Activated CD8-positive, alpha-beta memory T cell treated with anti-CD3 and anti-CD28 coated beads, Interleukin-2, amount 10 ng/mL, durations not matched to agents 7 days and 5 days (primary cell): Measurements from ENCODE around the gene KAT6B. TPM values are rescaled to one million over a fixed set of nuclear protein-coding genes. Genes with fewer than 3 reads are reported as not detected.

ENCODE experiments used
- ATAC-seq: fragments of 150-1000 bp; cut with Tn5 transposase; one replicate; pipeline ENCODE4 v1.10.0; 2021; ENCODE audit warnings: moderate library complexity
- CTCF ChIA-PET: fragments of 350-600 bp; sonication (Branson Sonifier 250); formaldehyde crosslinking; loops from one replicate; lab custom pipeline; 2021; ENCODE audit warnings: antibody characterized with exemption; lab: Charles Lee
- DNase-seq: peaks from one replicate; pipeline ENCODE4 v3.0.0-alpha.2; 2020
- H3K27ac Mint-ChIP-seq: one replicate; pipeline ENCODE4 v1.8.0; 2021; ENCODE audit warnings: mild to moderate bottlenecking, mixed read lengths
- H3K27me3 Mint-ChIP-seq: one replicate; pipeline ENCODE4 v1.8.0; 2021; ENCODE audit warnings: mixed read lengths
- H3K36me3 Mint-ChIP-seq: one replicate; pipeline ENCODE4 v1.8.0; 2021; ENCODE audit warnings: mild to moderate bottlenecking, mixed read lengths
- H3K4me1 Mint-ChIP-seq: one replicate; pipeline ENCODE4 v1.8.0; 2021; ENCODE audit warnings: mixed read lengths
- H3K4me3 Mint-ChIP-seq: one replicate; pipeline ENCODE4 v1.8.0; 2021; ENCODE audit warnings: mild to moderate bottlenecking, moderate library complexity, mixed read lengths
- H3K9me3 Mint-ChIP-seq: one replicate; pipeline ENCODE4 v1.8.0; 2022; ENCODE audit warnings: low read depth, mixed read lengths
- total RNA-seq, 2 experiments: library from RNA; stranded (reverse); gene quantifications; one replicate each; pipeline ENCODE4 v1.2.3, GENCODE V29; 2021

The KAT6B gene
- total RNA-seq, 2 experiments from 2014 or later = 32.5 to 33.9 TPM

DNA sequence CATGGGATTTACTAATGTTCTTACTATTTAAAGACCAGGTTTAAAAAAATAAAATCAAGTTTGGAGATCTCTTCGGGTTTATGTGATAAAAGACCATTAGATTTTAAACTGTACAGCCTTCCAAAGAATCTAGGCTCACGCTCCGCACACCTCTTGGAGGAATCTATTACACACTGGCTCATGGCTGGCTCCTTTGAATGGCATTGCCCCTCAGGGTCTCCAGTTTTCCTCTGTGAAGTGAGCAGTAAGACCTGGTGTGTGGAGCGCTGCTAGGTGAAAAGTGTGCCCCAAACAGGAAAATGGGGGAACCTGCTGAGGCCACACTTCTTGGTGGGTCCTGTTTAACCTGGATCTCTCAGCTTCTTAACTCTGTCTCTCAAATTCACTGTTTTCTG lies 142.3 kb downstream of the KAT6B start:
- CTCF ChIA-PET = interaction anchor here (0.8 to 1.4 kb wide), 4 partner anchors 8 to 19 kb away, joined by 3 to 4 read pairs (median 3); no protein-coding TSS in a partner anchor
- H3K27me3 Mint-ChIP-seq = no peaks in the 10 kb centered on the region
- ATAC-seq (no peak), DNase-seq (no peak)
- no peak overlapping the region for H3K27ac Mint-ChIP-seq
- H3K9me3 Mint-ChIP-seq = no peaks in the 10 kb centered on the region
- peaks cover 19% of the 10 kb centered on the region for H3K36me3 Mint-ChIP-seq
- H3K4me3 Mint-ChIP-seq = no peak overlapping the region
- H3K4me1 Mint-ChIP-seq = peaks cover 20% of the 10 kb centered on the region

DNA sequence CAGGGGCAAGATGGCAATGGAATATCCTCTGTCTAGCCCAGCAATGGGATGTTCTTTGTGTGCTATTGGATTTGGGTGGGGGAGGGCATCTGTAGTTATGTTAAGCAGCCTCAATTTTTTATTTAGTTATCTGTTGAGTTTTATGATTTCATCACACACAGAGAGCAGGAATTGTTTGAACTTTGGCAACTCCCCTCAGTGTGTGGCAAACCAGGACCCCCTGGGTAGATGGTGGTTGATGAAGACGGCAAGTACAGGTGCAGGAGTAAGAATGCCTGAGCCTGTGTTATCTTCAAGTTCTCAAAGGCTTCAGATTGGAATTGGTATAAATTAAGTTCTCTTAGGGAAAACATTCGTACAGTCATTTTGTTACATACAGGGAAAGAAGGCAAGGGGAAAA lies 142.7 kb downstream of the KAT6B start:
- ATAC-seq (no peak), DNase-seq (no peak)
- no peak overlapping the region for H3K4me3 Mint-ChIP-seq
- peaks cover 18% of the 10 kb centered on the region for H3K4me1 Mint-ChIP-seq
- no peak overlapping the region for H3K27ac Mint-ChIP-seq
- no peaks in the 10 kb centered on the region for H3K27me3 Mint-ChIP-seq
- no peaks in the 10 kb centered on the region for H3K9me3 Mint-ChIP-seq
- H3K36me3 Mint-ChIP-seq = peaks cover 19% of the 10 kb centered on the region
- CTCF ChIA-PET = interaction anchor here (1.4 kb wide), 1 partner anchor 9 kb away, joined by 3 read pairs; no protein-coding TSS in a partner anchor

GRCh38 chr10:74969530-74969929 lies 143.1 kb downstream of the KAT6B start:
- Mint-ChIP-seq H3K27me3 (no peaks in the 10 kb centered on the region), H3K9me3 (no peaks in the 10 kb centered on the region), H3K4me3 (no peak overlapping the region), H3K36me3 (peaks cover 16% of the 10 kb centered on the region), H3K27ac (no peak overlapping the region), H3K4me1 (peaks cover 14% of the 10 kb centered on the region)
- CTCF ChIA-PET = no interaction called here
- DNase-seq (no peak), ATAC-seq (no peak)

GRCh38 chr10:74973741-74974392 lies 147.5 kb downstream of the KAT6B start:
- peaks cover 32% of the 10 kb centered on the region for H3K4me1 Mint-ChIP-seq
- no peak for ATAC-seq

DNA sequence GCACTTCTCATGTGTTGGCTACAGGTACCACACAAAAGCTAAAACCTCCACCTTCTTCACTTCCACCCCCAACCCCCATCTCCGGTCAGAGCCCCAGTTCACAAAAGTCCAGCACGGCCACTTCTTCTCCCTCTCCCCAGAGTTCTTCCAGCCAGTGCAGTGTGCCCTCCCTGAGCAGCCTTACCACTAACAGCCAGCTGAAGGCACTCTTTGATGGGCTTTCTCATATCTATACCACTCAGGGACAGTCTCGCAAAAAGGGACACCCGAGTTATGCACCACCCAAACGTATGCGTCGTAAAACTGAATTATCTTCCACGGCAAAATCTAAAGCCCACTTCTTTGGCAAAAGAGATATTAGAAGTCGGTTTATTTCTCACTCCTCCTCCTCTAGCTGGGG lies 149.4 kb downstream of the KAT6B start:
- CTCF ChIA-PET = interaction anchor here (1.2 kb wide), 1 partner anchor 8 kb away, joined by 3 read pairs; no protein-coding TSS in a partner anchor
- Mint-ChIP-seq H3K27me3 (no peaks in the 10 kb centered on the region), H3K9me3 (no peaks in the 10 kb centered on the region), H3K4me1 (peaks cover 30% of the 10 kb centered on the region), H3K4me3 (no peak overlapping the region), H3K36me3 (peaks cover 34% of the 10 kb centered on the region), H3K27ac (no peak overlapping the region)
- DNase-seq (no peak), ATAC-seq (no peak)

More at GRCh38 chr10:74973741-74974392, 147.5 kb downstream of the KAT6B start:
- CTCF ChIA-PET = interaction anchor here (0.8 to 1.2 kb wide), 2 partner anchors 34 to 76 kb away, joined by 3 to 4 read pairs; no protein-coding TSS in a partner anchor
- Mint-ChIP-seq H3K27ac (no peak overlapping the region), H3K36me3 (peaks cover 28% of the 10 kb centered on the region), H3K27me3 (no peaks in the 10 kb centered on the region), H3K9me3 (no peaks in the 10 kb centered on the region), H3K4me3 (no peak overlapping the region)
- DNase-seq = no peak

- no peaks in the 10 kb centered on the region for H3K9me3 Mint-ChIP-seq
- H3K27ac Mint-ChIP-seq = no peak overlapping the region
- H3K27me3 Mint-ChIP-seq = no peaks in the 10 kb centered on the region
- ATAC-seq = no peak
- peaks cover 30% of the 10 kb centered on the region for H3K4me1 Mint-ChIP-seq
- no peak overlapping the region for H3K4me3 Mint-ChIP-seq
- H3K36me3 Mint-ChIP-seq = peaks cover 34% of the 10 kb centered on the region
- DNase-seq = no peak
- CTCF ChIA-PET = interaction anchor here (0.8 to 1.4 kb wide), 4 partner anchors 8 to 28 kb away, joined by 3 to 5 read pairs (median 3); no protein-coding TSS in a partner anchor
These were observed 150.2 kb downstream of the KAT6B start for GRCh38 chr10:74976565-74976964.

- ATAC-seq (no peak), DNase-seq (no peak)
- CTCF ChIA-PET = interaction anchor here (0.8 to 1.4 kb wide), 4 partner anchors 8 to 27 kb away, joined by 3 to 5 read pairs (median 3); no protein-coding TSS in a partner anchor
- H3K36me3 Mint-ChIP-seq = peaks cover 35% of the 10 kb centered on the region
- H3K9me3 Mint-ChIP-seq = no peaks in the 10 kb centered on the region
- H3K4me1 Mint-ChIP-seq = peaks cover 32% of the 10 kb centered on the region
- H3K27me3 Mint-ChIP-seq = no peaks in the 10 kb centered on the region
- H3K4me3 Mint-ChIP-seq = peak overlapping the region; percentile 10
- peak overlapping the region; percentile 28 for H3K27ac Mint-ChIP-seq
These were observed 150.7 kb downstream of the KAT6B start for GRCh38 chr10:74977072-74977471.

- Mint-ChIP-seq H3K27me3 (no peaks in the 10 kb centered on the region), H3K27ac (peak overlapping the region; percentile 73), H3K36me3 (peaks cover 38% of the 10 kb centered on the region), H3K9me3 (no peaks in the 10 kb centered on the region), H3K4me1 (peaks cover 42% of the 10 kb centered on the region), H3K4me3 (peak overlapping the region; percentile 32)
- DNase-seq = peak; percentile 88
- peak; percentile 82 for ATAC-seq
- CTCF ChIA-PET = interaction anchor here (0.6 to 1.6 kb wide), 5 partner anchors 10 to 123 kb away, joined by 3 to 5 read pairs (median 3); no protein-coding TSS in a partner anchor
These were observed 151.8 kb downstream of the KAT6B start for GRCh38 chr10:74977913-74978847.

DNA sequence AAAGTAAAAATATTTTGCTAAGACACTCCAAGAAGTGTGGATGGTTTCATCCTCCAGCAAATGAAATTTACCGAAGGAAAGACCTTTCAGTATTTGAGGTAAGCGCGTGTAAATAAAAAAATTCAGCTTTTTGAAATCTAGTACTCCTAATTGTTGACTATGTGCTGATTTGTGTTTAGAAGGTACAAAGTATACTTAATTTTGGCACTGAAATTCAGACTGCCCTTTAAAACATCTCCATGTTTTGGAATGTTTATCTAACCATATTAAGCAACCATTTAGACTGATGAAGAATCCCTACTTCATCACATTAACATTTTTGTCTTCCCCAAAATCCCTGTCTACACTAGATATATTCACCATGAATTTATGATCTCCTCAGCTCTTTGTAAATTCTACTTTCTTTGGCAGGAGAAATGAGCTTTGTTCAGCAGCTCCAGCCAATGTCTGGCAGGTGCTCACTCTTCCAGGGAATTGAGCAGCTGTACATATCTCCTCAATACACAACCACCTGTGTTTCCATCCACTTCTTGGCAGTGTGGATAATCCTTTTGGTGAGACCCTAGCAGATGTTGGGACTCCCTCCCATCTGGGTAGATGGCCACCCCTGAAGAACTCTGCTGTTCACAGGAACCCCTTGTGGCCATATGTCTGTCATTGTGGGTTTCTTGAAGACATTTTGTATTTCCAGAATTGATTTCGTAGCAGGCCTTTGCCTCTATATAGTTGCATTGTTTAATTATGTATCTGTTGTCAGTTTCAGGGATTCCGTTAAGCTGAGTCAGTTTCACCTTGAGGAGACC lies 155.6 kb downstream of the KAT6B start:
- Mint-ChIP-seq H3K4me3 (no peak overlapping the region), H3K27ac (peak overlapping the region; percentile 61), H3K9me3 (no peaks in the 10 kb centered on the region), H3K4me1 (peaks cover 31% of the 10 kb centered on the region), H3K36me3 (peaks cover 32% of the 10 kb centered on the region), H3K27me3 (no peaks in the 10 kb centered on the region)
- CTCF ChIA-PET = interaction anchor here (1.0 to 1.4 kb wide), 3 partner anchors 10 to 83 kb away, joined by 3 to 4 read pairs (median 3); no protein-coding TSS in a partner anchor
- DNase-seq = no peak
- no peak for ATAC-seq

- Mint-ChIP-seq H3K27ac (peak overlapping the region; percentile 24), H3K36me3 (peaks cover 29% of the 10 kb centered on the region), H3K4me3 (no peak overlapping the region), H3K4me1 (peaks cover 28% of the 10 kb centered on the region), H3K27me3 (no peaks in the 10 kb centered on the region), H3K9me3 (no peaks in the 10 kb centered on the region)
- ATAC-seq (no peak), DNase-seq (no peak)
- CTCF ChIA-PET = interaction anchor here (1.4 kb wide), 1 partner anchor 10 kb away, joined by 3 read pairs; no protein-coding TSS in a partner anchor
These were observed 156.2 kb downstream of the KAT6B start for GRCh38 chr10:74982634-74982982.

DNA sequence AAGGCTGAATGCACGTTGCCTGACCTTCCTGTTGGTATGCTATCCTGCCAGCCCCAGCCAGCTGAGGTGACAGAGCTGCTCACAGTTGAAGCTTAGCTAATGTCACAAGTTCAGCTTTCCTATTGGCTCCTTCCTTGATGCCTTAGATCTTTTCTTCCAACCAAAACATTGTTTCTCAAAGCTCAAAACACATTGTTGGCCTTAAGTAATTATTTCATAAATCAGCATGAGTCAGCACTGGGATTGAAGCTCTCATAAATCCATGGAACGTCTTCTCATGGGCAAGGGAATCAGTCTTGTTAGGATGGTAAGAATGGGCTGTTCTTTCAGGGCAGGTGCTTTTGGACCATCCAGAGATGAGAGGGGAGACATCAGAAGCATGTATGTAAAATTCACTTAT lies 157.0 kb downstream of the KAT6B start:
- CTCF ChIA-PET = interaction anchor here (1.0 kb wide), 1 partner anchor 28 kb away, joined by 3 read pairs; no protein-coding TSS in a partner anchor
- H3K27me3 Mint-ChIP-seq = no peaks in the 10 kb centered on the region
- ATAC-seq (no peak), DNase-seq (no peak)
- H3K4me1 Mint-ChIP-seq = peaks cover 28% of the 10 kb centered on the region
- peaks cover 27% of the 10 kb centered on the region for H3K36me3 Mint-ChIP-seq
- H3K4me3 Mint-ChIP-seq = no peak overlapping the region
- no peaks in the 10 kb centered on the region for H3K9me3 Mint-ChIP-seq
- H3K27ac Mint-ChIP-seq = no peak overlapping the region

GRCh38 chr10:74987339-74988053 lies 161.1 kb downstream of the KAT6B start:
- ATAC-seq (no peak), DNase-seq (no peak)
- H3K27me3 Mint-ChIP-seq = no peaks in the 10 kb centered on the region
- CTCF ChIA-PET = interaction anchor here (0.9 to 1.5 kb wide), 2 partner anchors 19 to 32 kb away, joined by 3 to 4 read pairs; no protein-coding TSS in a partner anchor
- H3K27ac Mint-ChIP-seq = no peak overlapping the region
- H3K9me3 Mint-ChIP-seq = no peaks in the 10 kb centered on the region
- H3K36me3 Mint-ChIP-seq = peaks cover 25% of the 10 kb centered on the region
- peaks cover 28% of the 10 kb centered on the region for H3K4me1 Mint-ChIP-seq
- H3K4me3 Mint-ChIP-seq = no peak overlapping the region
